Measurements from ENCODE around the gene IFNGR2. TPM values are rescaled to one million over a fixed set of nuclear protein-coding genes. Genes with fewer than 3 reads are reported as not detected.

Gene IFNGR2
- total and polyA plus RNA-seq, 2 of the 8 experiments (the other 6 are each of a cell fraction or from before 2014, with no cell fraction given): 36.0 to 46.4 TPM

DNA sequence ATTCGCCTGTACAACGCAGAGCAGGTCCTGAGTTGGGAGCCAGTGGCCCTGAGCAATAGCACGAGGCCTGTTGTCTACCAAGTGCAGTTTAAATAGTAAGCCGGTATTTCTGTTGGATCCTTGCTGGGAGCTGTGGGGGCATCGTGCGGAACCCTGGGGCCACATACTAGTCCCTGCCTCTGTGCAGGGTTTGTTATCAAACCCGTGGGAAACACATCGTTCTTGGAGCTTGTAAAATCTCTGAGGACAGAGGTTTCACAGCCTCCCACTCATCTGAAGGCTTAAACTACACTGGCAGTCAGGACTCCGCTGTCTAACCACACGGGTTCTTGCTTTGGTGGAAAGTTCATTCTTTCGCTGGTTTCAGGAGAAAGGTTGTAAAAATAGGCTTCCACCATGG lies 11.7 kb downstream of the IFNGR2 start (continued):
- no peak for TF ChIP-seq CTCF (IDR thresholded peaks at IDR 0.05; ENCODE audit: control extremely low read depth in 1 of 3, insufficient read depth in 1 of 3, low read depth in 1 of 3, low read length in 3 of 3)
